ENCODE data around the gene ANKRD50. TPM values are rescaled to one million over a fixed set of nuclear protein-coding genes. Genes with fewer than 3 reads are reported as not detected.
A peak's percentile ranks its signal among the peaks of the same experiment; 100 is the strongest.

The ANKRD50 gene
- total RNA-seq, 1 donor from 2014 or later = 26.9 TPM

DNA sequence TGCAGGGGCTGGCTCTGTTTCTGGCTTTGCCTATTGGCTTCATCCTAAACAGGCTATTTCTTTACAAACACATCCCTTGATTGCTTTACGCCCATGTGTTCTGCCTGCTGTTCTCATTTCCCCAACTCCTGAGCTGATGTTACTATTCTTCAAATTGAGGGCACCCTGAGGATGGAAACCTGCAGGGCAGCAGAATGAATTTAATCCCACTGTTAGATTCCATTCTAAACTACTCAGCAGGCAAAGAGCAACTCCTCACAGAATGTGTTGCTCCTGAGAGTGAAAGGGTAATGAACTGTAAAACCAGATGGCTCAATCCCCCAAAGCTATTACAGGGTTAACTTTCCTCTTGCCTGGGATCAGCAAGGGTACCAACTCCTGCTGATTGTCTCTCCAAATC is 75.7 kb downstream of the ANKRD50 start:
- H3K36me3 Mint-ChIP-seq (ENCODE audit: low read depth) = peaks cover 4% of the 10 kb centered on the region
- no peak for DNase-seq (ENCODE audit: low read depth, low spot score)
- H3K9me3 Mint-ChIP-seq = peaks cover 8% of the 10 kb centered on the region
- peak overlapping the region; percentile 46 for H3K27ac Mint-ChIP-seq (ENCODE audit: unreplicated experiment)
- peaks cover 23% of the 10 kb centered on the region for H3K4me1 Mint-ChIP-seq
- H3K4me3 Mint-ChIP-seq = no peak overlapping the region
- H3K27me3 Mint-ChIP-seq (ENCODE audit: low read depth) = no peaks in the 10 kb centered on the region
- TF ChIP-seq, protein P1, sequence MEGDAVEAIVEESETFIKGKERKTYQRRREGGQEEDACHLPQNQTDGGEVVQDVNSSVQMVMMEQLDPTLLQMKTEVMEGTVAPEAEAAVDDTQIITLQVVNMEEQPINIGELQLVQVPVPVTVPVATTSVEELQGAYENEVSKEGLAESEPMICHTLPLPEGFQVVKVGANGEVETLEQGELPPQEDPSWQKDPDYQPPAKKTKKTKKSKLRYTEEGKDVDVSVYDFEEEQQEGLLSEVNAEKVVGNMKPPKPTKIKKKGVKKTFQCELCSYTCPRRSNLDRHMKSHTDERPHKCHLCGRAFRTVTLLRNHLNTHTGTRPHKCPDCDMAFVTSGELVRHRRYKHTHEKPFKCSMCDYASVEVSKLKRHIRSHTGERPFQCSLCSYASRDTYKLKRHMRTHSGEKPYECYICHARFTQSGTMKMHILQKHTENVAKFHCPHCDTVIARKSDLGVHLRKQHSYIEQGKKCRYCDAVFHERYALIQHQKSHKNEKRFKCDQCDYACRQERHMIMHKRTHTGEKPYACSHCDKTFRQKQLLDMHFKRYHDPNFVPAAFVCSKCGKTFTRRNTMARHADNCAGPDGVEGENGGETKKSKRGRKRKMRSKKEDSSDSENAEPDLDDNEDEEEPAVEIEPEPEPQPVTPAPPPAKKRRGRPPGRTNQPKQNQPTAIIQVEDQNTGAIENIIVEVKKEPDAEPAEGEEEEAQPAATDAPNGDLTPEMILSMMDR (conservative IDR thresholded peaks at IDR 0.05) = no peak

DNA sequence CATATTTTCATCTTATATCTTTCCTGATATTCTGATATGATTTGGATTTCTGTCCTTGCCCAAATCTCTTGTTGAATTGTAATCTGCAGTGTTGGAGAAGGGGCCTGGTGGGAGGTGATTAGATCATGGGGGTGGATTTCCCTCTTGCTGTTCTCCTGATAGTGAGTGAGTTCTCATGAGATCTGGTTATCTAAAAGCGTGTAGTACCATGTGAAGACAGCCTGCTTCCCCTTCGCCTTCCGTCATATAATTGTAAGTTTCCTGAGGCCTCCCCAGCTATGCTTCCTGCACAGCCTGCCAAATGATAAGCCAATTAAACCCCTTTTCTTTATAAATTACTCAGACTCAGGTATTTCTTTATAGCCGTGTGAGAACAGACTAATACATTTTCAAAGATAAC is 77.2 kb downstream of the ANKRD50 start:
- no peak overlapping the region for H3K27ac Mint-ChIP-seq (ENCODE audit: unreplicated experiment)
- peaks cover 33% of the 10 kb centered on the region for H3K4me1 Mint-ChIP-seq

DNA sequence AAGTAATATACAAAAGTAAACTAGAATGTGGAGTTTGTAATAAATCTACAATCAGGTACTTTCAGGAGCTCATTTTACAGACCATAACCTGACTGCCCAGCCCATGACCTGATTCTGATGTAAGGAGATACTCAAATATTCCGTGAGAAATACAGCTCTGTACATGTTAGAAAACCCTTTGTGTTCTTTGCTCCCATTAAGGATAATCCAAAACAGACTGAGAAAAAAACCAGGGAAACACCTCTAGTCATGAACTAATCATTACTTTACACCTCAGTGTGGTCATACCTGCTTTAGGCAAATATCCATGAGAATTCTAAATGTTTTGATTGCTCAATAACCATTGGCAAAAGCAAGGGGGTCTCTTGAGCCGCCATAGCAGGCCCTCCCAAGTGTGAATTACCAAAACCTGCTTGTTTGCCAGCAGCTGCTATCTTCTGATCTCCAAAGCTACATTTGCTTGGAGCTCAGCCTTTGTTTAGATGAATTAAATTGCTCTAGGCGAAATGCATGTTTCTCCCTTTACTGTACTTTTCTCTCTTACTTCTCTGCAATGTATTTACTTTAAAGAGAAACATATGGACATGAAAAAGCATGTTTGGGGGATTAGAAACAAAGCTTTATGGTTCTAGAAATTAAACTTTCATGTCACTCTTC is 79.1 kb downstream of the ANKRD50 start:
- no peak for DNase-seq (ENCODE audit: low read depth, low spot score)
- Mint-ChIP-seq H3K36me3 (ENCODE audit: low read depth) (peaks cover 6% of the 10 kb centered on the region), H3K4me1 (peaks cover 33% of the 10 kb centered on the region), H3K27ac (ENCODE audit: unreplicated experiment) (no peak overlapping the region), H3K4me3 (no peak overlapping the region), H3K9me3 (peaks cover 11% of the 10 kb centered on the region), H3K27me3 (ENCODE audit: low read depth) (no peaks in the 10 kb centered on the region)
- TF ChIP-seq, protein P1 (conservative IDR thresholded peaks at IDR 0.05) = no peak

More for the DNA sequence above, 77.2 kb downstream of the ANKRD50 start:
- Mint-ChIP-seq H3K9me3 (peaks cover 11% of the 10 kb centered on the region), H3K36me3 (ENCODE audit: low read depth) (peaks cover 6% of the 10 kb centered on the region), H3K27me3 (ENCODE audit: low read depth) (no peaks in the 10 kb centered on the region), H3K4me3 (no peak overlapping the region)
- TF ChIP-seq, protein P1 (conservative IDR thresholded peaks at IDR 0.05) = no peak
- DNase-seq (ENCODE audit: low read depth, low spot score) = no peak

DNA sequence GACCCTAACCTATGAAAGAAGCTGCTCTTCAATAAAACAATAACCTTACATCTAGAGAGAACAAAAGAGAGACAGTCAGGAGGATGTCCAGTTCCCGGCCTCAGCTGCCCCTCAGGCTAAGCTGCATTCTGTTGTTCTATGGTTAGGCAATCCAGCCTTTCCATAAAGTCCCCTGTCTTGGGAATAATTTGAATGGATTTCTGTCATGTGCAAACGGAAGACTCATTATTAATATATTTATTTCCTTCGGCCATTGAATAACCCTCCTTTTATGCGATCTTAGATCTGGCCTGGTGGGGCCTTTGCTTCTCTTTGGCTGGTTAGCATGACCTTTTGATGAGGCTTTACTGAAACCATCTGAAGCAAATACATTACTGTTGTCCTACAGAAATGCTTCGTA is 80.1 kb downstream of the ANKRD50 start:
- Mint-ChIP-seq H3K36me3 (ENCODE audit: low read depth) (peaks cover 3% of the 10 kb centered on the region), H3K27me3 (ENCODE audit: low read depth) (no peaks in the 10 kb centered on the region), H3K9me3 (peaks cover 7% of the 10 kb centered on the region), H3K4me3 (no peak overlapping the region), H3K27ac (ENCODE audit: unreplicated experiment) (no peak overlapping the region), H3K4me1 (peaks cover 33% of the 10 kb centered on the region)
- DNase-seq (ENCODE audit: low read depth, low spot score) = no peak
- TF ChIP-seq, protein P1 (conservative IDR thresholded peaks at IDR 0.05) = no peak

DNA sequence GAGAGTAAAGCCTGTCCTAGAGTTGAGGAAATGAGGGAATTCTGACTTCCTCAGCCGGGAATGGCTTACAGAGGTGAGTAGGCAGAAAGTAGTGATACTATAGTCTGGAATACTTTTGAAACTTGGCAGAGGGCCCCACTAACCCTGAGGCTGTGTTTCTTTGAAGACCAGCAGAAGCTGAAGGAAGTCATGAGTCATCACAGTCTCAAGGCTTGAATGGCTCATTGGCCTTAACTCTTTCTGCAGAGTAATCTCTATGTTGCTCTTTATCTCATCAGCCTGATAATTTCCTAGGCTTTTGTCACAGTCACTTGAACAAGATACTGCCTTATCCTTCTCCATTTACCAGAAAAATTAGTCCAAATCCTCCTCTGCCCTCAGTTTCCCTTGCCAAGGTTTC is 80.8 kb downstream of the ANKRD50 start:
- no peak overlapping the region for H3K27ac Mint-ChIP-seq (ENCODE audit: unreplicated experiment)
- peaks cover 29% of the 10 kb centered on the region for H3K4me1 Mint-ChIP-seq
- no peak for DNase-seq (ENCODE audit: low read depth, low spot score)
- H3K9me3 Mint-ChIP-seq = peaks cover 7% of the 10 kb centered on the region
- no peaks in the 10 kb centered on the region for H3K27me3 Mint-ChIP-seq (ENCODE audit: low read depth)
- TF ChIP-seq, protein P1 (conservative IDR thresholded peaks at IDR 0.05) = no peak
- no peak overlapping the region for H3K4me3 Mint-ChIP-seq
- peaks cover 2% of the 10 kb centered on the region for H3K36me3 Mint-ChIP-seq (ENCODE audit: low read depth)

Measured in neural crest cell (in vitro differentiated cells).